Activated CD8-positive, alpha-beta T cell treated with anti-CD3 and anti-CD28 coated beads, Interleukin-2, amount 10 ng/mL, durations not matched to agents 7 days and 5 days (primary cell): ENCODE results near the gene CADPS. TPM values are rescaled to one million over a fixed set of nuclear protein-coding genes. Genes with fewer than 3 reads are reported as not detected.

Experiments
- ATAC-seq: fragments of 150-1000 bp; cut with Tn5 transposase; one replicate; pipeline ENCODE4 v1.10.0; 2021; ENCODE audit warnings: moderate library complexity
- CTCF ChIA-PET: fragments of 350-600 bp; sonication (Branson Sonifier 250); formaldehyde crosslinking; loops from one replicate; lab custom pipeline; 2021; ENCODE audit warnings: antibody characterized with exemption; lab: Charles Lee
- POLR2A ChIA-PET: fragments of 350-600 bp; sonication (Branson Sonifier 250); formaldehyde crosslinking; loops from one replicate; lab custom pipeline; 2021; ENCODE audit warnings: antibody characterized with exemption; lab: Charles Lee
- DNase-seq: peaks from one replicate; pipeline ENCODE4 v3.0.0-alpha.2; 2020
- H3K27ac Mint-ChIP-seq: one replicate; pipeline ENCODE4 v1.8.0; 2021; ENCODE audit warnings: mild to moderate bottlenecking, mixed read lengths
- H3K27me3 Mint-ChIP-seq: one replicate; pipeline ENCODE4 v1.8.0; 2021; ENCODE audit warnings: low read depth, mixed read lengths
- H3K36me3 Mint-ChIP-seq: one replicate; pipeline ENCODE4 v1.8.0; 2021; ENCODE audit warnings: low read depth, mixed read lengths
- H3K4me1 Mint-ChIP-seq: one replicate; pipeline ENCODE4 v1.8.0; 2021; ENCODE audit warnings: low read depth, mixed read lengths
- H3K4me3 Mint-ChIP-seq: one replicate; pipeline ENCODE4 v1.8.0; 2021; ENCODE audit warnings: mild to moderate bottlenecking, mixed read lengths
- H3K9me3 Mint-ChIP-seq: one replicate; pipeline ENCODE4 v1.8.0; 2022; ENCODE audit warnings: mixed read lengths; ENCODE audit not compliant: insufficient read depth
- total RNA-seq, 2 experiments: library from RNA; stranded (reverse); gene quantifications; one replicate each; pipeline ENCODE4 v1.2.3, GENCODE V29; 2021

The CADPS gene
- total RNA-seq, 2 experiments from 2014 or later, result not detected

GRCh38 chr3:62527474-62527873 lies 347.7 kb downstream of the CADPS start:
- ChIA-PET POLR2A (no interaction called here), CTCF (interaction anchor here (0.6 kb wide), 1 partner anchor 20 kb away, joined by 3 read pairs; no protein-coding TSS in a partner anchor)
- H3K27me3 Mint-ChIP-seq, result no peaks in the 10 kb centered on the region
- ATAC-seq (no peak), DNase-seq (no peak)
- H3K36me3 Mint-ChIP-seq, result no peaks in the 10 kb centered on the region
- no peak overlapping the region for H3K27ac Mint-ChIP-seq
- H3K9me3 Mint-ChIP-seq, result no peaks in the 10 kb centered on the region
- no peak overlapping the region for H3K4me3 Mint-ChIP-seq
- no peaks in the 10 kb centered on the region for H3K4me1 Mint-ChIP-seq

- POLR2A ChIA-PET, result no interaction called here
- no peaks in the 10 kb centered on the region for H3K36me3 Mint-ChIP-seq
- no peaks in the 10 kb centered on the region for H3K27me3 Mint-ChIP-seq
- CTCF ChIA-PET, result no interaction called here
- DNase-seq, result no peak
- no peak overlapping the region for H3K4me3 Mint-ChIP-seq
- no peak overlapping the region for H3K27ac Mint-ChIP-seq
- ATAC-seq, result no peak
- no peaks in the 10 kb centered on the region for H3K9me3 Mint-ChIP-seq
- H3K4me1 Mint-ChIP-seq, result no peaks in the 10 kb centered on the region
Observed at GRCh38 chr3:62525281-62525680, 349.9 kb downstream of the CADPS start.

- no peak for ATAC-seq
- DNase-seq, result no peak
- H3K36me3 Mint-ChIP-seq, result no peaks in the 10 kb centered on the region
- H3K4me3 Mint-ChIP-seq, result no peak overlapping the region
- H3K27ac Mint-ChIP-seq, result no peak overlapping the region
- H3K9me3 Mint-ChIP-seq, result no peaks in the 10 kb centered on the region
- no peaks in the 10 kb centered on the region for H3K4me1 Mint-ChIP-seq
- CTCF ChIA-PET, result no interaction called here
- H3K27me3 Mint-ChIP-seq, result no peaks in the 10 kb centered on the region
- POLR2A ChIA-PET, result no interaction called here
Observed at GRCh38 chr3:62523672-62524071, 351.5 kb downstream of the CADPS start.

GRCh38 chr3:62521464-62522105 lies 353.6 kb downstream of the CADPS start:
- Mint-ChIP-seq H3K36me3 (no peaks in the 10 kb centered on the region), H3K4me3 (no peak overlapping the region), H3K27me3 (no peaks in the 10 kb centered on the region), H3K27ac (no peak overlapping the region), H3K4me1 (no peaks in the 10 kb centered on the region), H3K9me3 (no peaks in the 10 kb centered on the region)
- no peak for ATAC-seq
- CTCF ChIA-PET, result no interaction called here
- no peak for DNase-seq
- POLR2A ChIA-PET, result no interaction called here

GRCh38 chr3:62503516-62503915 lies 371.7 kb downstream of the CADPS start:
- Mint-ChIP-seq H3K4me3 (no peak overlapping the region), H3K27me3 (no peaks in the 10 kb centered on the region), H3K27ac (no peak overlapping the region), H3K4me1 (no peaks in the 10 kb centered on the region), H3K9me3 (no peaks in the 10 kb centered on the region), H3K36me3 (no peaks in the 10 kb centered on the region)
- DNase-seq, result no peak
- POLR2A ChIA-PET, result no interaction called here
- CTCF ChIA-PET, result no interaction called here
- ATAC-seq, result no peak

GRCh38 chr3:62502315-62503300 lies 372.6 kb downstream of the CADPS start:
- no peaks in the 10 kb centered on the region for H3K36me3 Mint-ChIP-seq
- DNase-seq (no peak), ATAC-seq (no peak)
- H3K4me1 Mint-ChIP-seq, result no peaks in the 10 kb centered on the region
- POLR2A ChIA-PET, result no interaction called here
- CTCF ChIA-PET, result interaction anchor here (0.6 kb wide), 1 partner anchor 19 kb away, joined by 3 read pairs; no protein-coding TSS in a partner anchor
- no peaks in the 10 kb centered on the region for H3K27me3 Mint-ChIP-seq
- H3K27ac Mint-ChIP-seq, result no peak overlapping the region
- H3K9me3 Mint-ChIP-seq, result no peaks in the 10 kb centered on the region
- no peak overlapping the region for H3K4me3 Mint-ChIP-seq

- no peak for ATAC-seq
Observed at GRCh38 chr3:62501289-62501668, 373.9 kb downstream of the CADPS start.

GRCh38 chr3:62500556-62501288 lies 374.5 kb downstream of the CADPS start:
- Mint-ChIP-seq H3K27ac (no peak overlapping the region), H3K4me1 (no peaks in the 10 kb centered on the region), H3K9me3 (no peaks in the 10 kb centered on the region), H3K36me3 (no peaks in the 10 kb centered on the region), H3K27me3 (no peaks in the 10 kb centered on the region), H3K4me3 (no peak overlapping the region)
- ATAC-seq, result no peak
- POLR2A ChIA-PET, result no interaction called here
- CTCF ChIA-PET, result no interaction called here
- DNase-seq, result no peak

More at GRCh38 chr3:62501289-62501668, 373.9 kb downstream of the CADPS start:
- ChIA-PET CTCF (no interaction called here), POLR2A (no interaction called here)
- Mint-ChIP-seq H3K4me3 (no peak overlapping the region), H3K9me3 (no peaks in the 10 kb centered on the region), H3K27me3 (no peaks in the 10 kb centered on the region), H3K27ac (no peak overlapping the region), H3K36me3 (no peaks in the 10 kb centered on the region), H3K4me1 (no peaks in the 10 kb centered on the region)
- no peak for DNase-seq

GRCh38 chr3:62497156-62497555 lies 378.1 kb downstream of the CADPS start:
- no peaks in the 10 kb centered on the region for H3K36me3 Mint-ChIP-seq
- ChIA-PET CTCF (interaction anchor here (1.4 kb wide), 1 partner anchor 9 kb away, joined by 3 read pairs; no protein-coding TSS in a partner anchor), POLR2A (no interaction called here)
- H3K4me3 Mint-ChIP-seq, result no peak overlapping the region
- no peaks in the 10 kb centered on the region for H3K27me3 Mint-ChIP-seq
- H3K27ac Mint-ChIP-seq, result no peak overlapping the region
- no peaks in the 10 kb centered on the region for H3K4me1 Mint-ChIP-seq
- DNase-seq, result no peak
- no peaks in the 10 kb centered on the region for H3K9me3 Mint-ChIP-seq
- no peak for ATAC-seq

- Mint-ChIP-seq H3K4me1 (no peaks in the 10 kb centered on the region), H3K27me3 (no peaks in the 10 kb centered on the region), H3K4me3 (no peak overlapping the region), H3K36me3 (no peaks in the 10 kb centered on the region), H3K9me3 (no peaks in the 10 kb centered on the region), H3K27ac (no peak overlapping the region)
- DNase-seq (no peak), ATAC-seq (no peak)
- ChIA-PET POLR2A (no interaction called here), CTCF (interaction anchor here (1.4 kb wide), 1 partner anchor 10 kb away, joined by 3 read pairs; no protein-coding TSS in a partner anchor)
Observed at GRCh38 chr3:62496503-62496902, 378.7 kb downstream of the CADPS start.

GRCh38 chr3:62493109-62493801 lies 382.0 kb downstream of the CADPS start:
- ATAC-seq (no peak), DNase-seq (no peak)
- CTCF ChIA-PET, result no interaction called here
- H3K27me3 Mint-ChIP-seq, result no peaks in the 10 kb centered on the region
- H3K4me3 Mint-ChIP-seq, result no peak overlapping the region
- POLR2A ChIA-PET, result no interaction called here
- no peaks in the 10 kb centered on the region for H3K36me3 Mint-ChIP-seq
- no peaks in the 10 kb centered on the region for H3K9me3 Mint-ChIP-seq
- H3K4me1 Mint-ChIP-seq, result no peaks in the 10 kb centered on the region
- H3K27ac Mint-ChIP-seq, result no peak overlapping the region
